ENCODE measurements around the gene FHOD3.

GRCh38 chr18:36334798-36335197 is 37.3 kb downstream of the FHOD3 start:
- TF ChIP-seq CTCF (IDR thresholded peaks at IDR 0.05), result no peak
- TF ChIP-seq POLR2A (IDR thresholded peaks at IDR 0.05), result no peak
